Heart right ventricle (tissue), 16 donors: ENCODE data around the gene P4HA2. TPM values are rescaled to one million over a fixed set of nuclear protein-coding genes. Genes with fewer than 3 reads are reported as not detected.
A peak's percentile ranks its signal among the peaks of the same experiment; 100 is the strongest.

Experiments used
- ATAC-seq, 8 donors: fragments of 200-7000 bp; cut with Tn5 transposase; one replicate each; pipeline ENCODE4 v1.9.1; 2020; ENCODE audit warnings: mild to moderate bottlenecking in 8 of 8, moderate library complexity in 8 of 8, moderate number of reproducible peaks in 1 of 8
- DNase-seq, 2 donors: peaks; one replicate each; pipeline ENCODE4 v3.0.0-alpha.2; 2020
- H3K27ac ChIP-seq, 10 donors: fragments of 200-600 bp; sonication (generic) in 2 of 10; one replicate each; pipeline versions ENCODE4 v1.5.0 to v1.8.0; 2020 to 2022; ENCODE audit warnings: mild to moderate bottlenecking in 3 of 10
- H3K27me3 ChIP-seq, 7 donors: fragments of 200-600 bp; one replicate each; pipeline ENCODE4 v1.8.0; 2021 to 2022; ENCODE audit warnings: mild to moderate bottlenecking in 2 of 7
- H3K36me3 ChIP-seq, 9 donors: fragments of 200-600 bp; sonication (generic) in 1 of 9; one replicate each; pipeline versions ENCODE4 v1.5.0 to v1.8.0; 2020 to 2022; ENCODE audit warnings: mild to moderate bottlenecking in 2 of 9
- H3K4me1 ChIP-seq, 9 donors: fragments of 200-600 bp; sonication (generic) in 1 of 9; one replicate each; pipeline versions ENCODE4 v1.5.0 to v1.8.0; 2020 to 2022; ENCODE audit warnings: mild to moderate bottlenecking in 4 of 9
- H3K4me3 ChIP-seq, 10 donors: fragments of 200-600 bp; sonication (generic) in 2 of 10; one replicate each; pipeline versions ENCODE4 v1.5.0 to v1.8.0; 2020 to 2022; ENCODE audit warnings: mild to moderate bottlenecking in 7 of 10, moderate library complexity in 2 of 10
- H3K9me3 ChIP-seq, 11 donors: fragments of 200-600 bp in 10 of 11; sonication (generic) in 2 of 11; one replicate each; pipeline versions ENCODE4 v1.5.0 to v1.8.0; 2013 to 2022; ENCODE audit warnings: mild to moderate bottlenecking in 2 of 11, control low read depth in 1 of 11, moderate library complexity in 1 of 11
- CTCF ChIP-seq, 9 donors: fragments of 200-600 bp; sonication (generic) in 2 of 9; IDR thresholded peaks; one replicate each; pipeline versions ENCODE4 v1.5.0 to v1.8.0; 2021 to 2022; ENCODE audit warnings: antibody characterized with exemption in 9 of 9, mild to moderate bottlenecking in 5 of 9, moderate library complexity in 1 of 9
- WGBS, 2 donors: extraction: QIAGEN DNeasy Blood & Tissue Kit; methylation state at CpG; one replicate each; pipeline ENCODE4 v1.1.7; 2013; ENCODE audit warnings: inconsistent platforms in 1 of 2; 5-methylcytosine and 5-hydroxymethylcytosine counted together
- intact Hi-C, 10 donors: fragments of 100-400 bp; cut with DNase I; formaldehyde crosslinking; loops; one replicate each; pipeline versions ENCODE4 v1.11.1 to v1.14.2; 2022
- polyA plus RNA-seq, 2 donors: library from polyadenylated mRNA; stranded (reverse); fragments of 200-250 nt; gene quantifications; one replicate each; pipeline ENCODE4 v1.2.3, GENCODE V29; 2013
- total RNA-seq, 10 donors: library from RNA; stranded (reverse); fragmentation: NEBNext Ultra II Directional in 3 of 10; extraction: Animal tissue kit (Norgen Biotek cat#: 25700) in 3 of 10; gene quantifications; one replicate each; pipeline versions ENCODE4 v1.2.1 to v1.2.4, GENCODE V29; 2021 to 2023
- donor health status: Arrhythmogenic right ventricular cardiomyopathy.
- donor health status: ischemic (EF 13 %, LVEDD 7.1; RV severe dilation, severe dysfunction).
- donor health status: healthy with polysubstance abuse.
- donor health status: DM: no; HTN: yes; CAD: no.
- donor health status: DM: no; HTN: no; CAD: no.
- donor health status: ischemic (EF 25% LVEDD 6.9; RV normal size, moderate dysfunction).
- donor health status: ischemic (EF 25% LVEDD 5.7; RV mildly dilated, moderate dysfunction).
- donor health status: healthy.
- donor health status: DM: yes; HTN: yes; CAD: no.
- donor health status: Ischemic cardiomyopathy.
- donor health status: ischemic (EF 35%, LVEDD 5.7; RV mildly dilated, moderate dysfunction).
- donor health status: nonischemic (EF 11% LVEDD 7.7; RV severe dilation, severe dysfunction).
- donor health status: DM: yes; HTN: yes; CAD: no.
- donor health status: PGD.
- donor health status: ischemic (EF 29% LVEDD 5.4; RV normal size, mild dysfunction).
- donor health status: nonischemic (EF 23%, LVEDD 6.1; RV moderate dilation, normal function).

Gene P4HA2
- total and polyA plus RNA-seq, 12 donors, result 27.2 to 97.0 (median 52.4) TPM

DNA sequence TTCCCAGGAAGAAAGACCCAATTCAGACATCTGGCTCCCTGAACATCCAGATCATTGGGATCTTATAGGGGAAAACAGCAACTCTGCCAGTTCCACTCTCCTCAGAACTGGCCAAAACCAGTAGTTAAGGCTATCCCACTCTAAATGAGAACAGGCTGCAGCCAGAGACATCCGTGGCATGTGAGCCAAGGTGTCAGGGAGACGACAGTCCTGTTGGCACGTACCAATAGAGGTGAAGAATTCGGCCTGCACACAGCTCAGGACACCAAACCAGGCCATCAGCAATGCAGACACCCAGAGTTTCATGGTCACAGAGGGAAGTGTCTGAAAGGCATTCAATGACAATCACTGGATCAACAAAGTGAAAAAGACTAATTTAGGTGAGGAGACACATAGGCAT lies 9.3 kb downstream of the P4HA2 start:
- H3K9me3 ChIP-seq, result no peaks in the 10 kb centered on the region
- peak overlapping the region in 7 of 10 donors; percentile 1 to 80 (median 45) for H3K27ac ChIP-seq
- TF ChIP-seq CTCF (IDR thresholded peaks at IDR 0.05), result no peak
- ATAC-seq (no peak), DNase-seq (no peak)
- peaks cover 0 to 41% (median 7%) of the 10 kb centered on the region in 9 donors for H3K36me3 ChIP-seq
- peaks cover 22 to 93% (median 72%) of the 10 kb centered on the region in 9 donors for H3K4me1 ChIP-seq
- WGBS, 2 donors, result 41 to 70% methylated on average over 4 of the region's 4 CpGs
- intact Hi-C loops, result loop anchor here in 2 of 10 donors (10.0 kb wide), 1 partner anchor 146 kb away; the partner anchor contains the start of gene SLC22A5 (in 2 of the 2)
- H3K4me3 ChIP-seq, result no peak overlapping the region
- H3K27me3 ChIP-seq, result no peaks in the 10 kb centered on the region

DNA sequence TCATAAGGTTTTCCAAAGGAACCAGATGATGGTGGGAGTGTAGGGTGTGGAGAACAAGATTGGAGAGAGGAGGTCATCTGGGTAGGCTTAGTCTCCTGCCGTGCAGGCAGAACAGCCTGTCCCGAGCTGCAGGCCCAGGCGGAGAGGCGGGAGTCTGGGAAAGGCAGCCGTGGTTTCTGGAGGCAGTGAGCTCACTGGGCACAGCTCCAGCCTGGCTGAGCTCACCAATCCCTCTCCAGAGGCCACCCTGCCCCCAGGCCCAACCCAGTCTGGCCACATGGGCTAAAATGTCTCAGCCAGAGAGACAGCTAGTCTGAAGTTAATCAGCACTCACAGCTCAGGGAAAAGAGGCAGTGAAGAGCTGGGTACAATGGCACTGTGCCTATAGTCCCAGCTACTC lies 12.3 kb downstream of the P4HA2 start:
- intact Hi-C loops, result loop anchor here in 2 of 10 donors (10.0 kb wide), 1 partner anchor 149 kb away; the partner anchor contains the start of gene SLC22A5 (in 2 of the 2)
- no peak for TF ChIP-seq CTCF (IDR thresholded peaks at IDR 0.05)
- WGBS, 2 donors, result 8 to 28% methylated on average over 5 of the region's 5 CpGs
- DNase-seq, result peak; percentile 93
- H3K36me3 ChIP-seq, result peaks cover 0 to 71% (median 24%) of the 10 kb centered on the region in 9 donors
- peak; percentile 93 to 95 (median 94) for ATAC-seq
- no peaks in the 10 kb centered on the region for H3K27me3 ChIP-seq
- no peaks in the 10 kb centered on the region for H3K9me3 ChIP-seq
- peak overlapping the region; percentile 76 to 92 (median 86) for H3K27ac ChIP-seq
- no peak overlapping the region for H3K4me3 ChIP-seq
- H3K4me1 ChIP-seq, result peaks cover 13 to 93% (median 78%) of the 10 kb centered on the region in 9 donors

GRCh38 chr5:132214491-132214890 lies 13.2 kb downstream of the P4HA2 start:
- Histone ChIP-seq H3K4me3 (no peak overlapping the region), H3K27me3 (no peaks in the 10 kb centered on the region), H3K4me1 (peaks cover 8 to 93% (median 72%) of the 10 kb centered on the region in 9 donors), H3K27ac (peak overlapping the region; percentile 76 to 92 (median 86)), H3K36me3 (peaks cover 0 to 77% (median 32%) of the 10 kb centered on the region in 9 donors), H3K9me3 (no peaks in the 10 kb centered on the region)
- intact Hi-C loops, result loop anchor here in 2 of 10 donors (10.0 kb wide), 1 partner anchor 150 kb away; the partner anchor contains the start of gene SLC22A5 (in 2 of the 2)
- ATAC-seq (no peak), DNase-seq (no peak)
- 98 to 99% methylated on average over 4 of the region's 4 CpGs for WGBS, 2 donors
- no peak for TF ChIP-seq CTCF (IDR thresholded peaks at IDR 0.05)

GRCh38 chr5:132213666-132214065 lies 14.0 kb downstream of the P4HA2 start:
- no peak for DNase-seq
- Histone ChIP-seq H3K4me1 (peaks cover 8 to 87% (median 64%) of the 10 kb centered on the region in 9 donors), H3K9me3 (no peaks in the 10 kb centered on the region), H3K4me3 (no peak overlapping the region), H3K27me3 (no peaks in the 10 kb centered on the region), H3K27ac (peak overlapping the region in 5 of 10 donors; percentile 44 to 92 (median 88)), H3K36me3 (peaks cover 0 to 77% (median 39%) of the 10 kb centered on the region in 9 donors)
- no peak for TF ChIP-seq CTCF (IDR thresholded peaks at IDR 0.05)
- intact Hi-C loops, result loop anchor here in 2 of 10 donors (10.0 kb wide), 1 partner anchor 151 kb away; the partner anchor contains the start of gene SLC22A5 (in 2 of the 2)
- WGBS, 2 donors, result 95 to 97% methylated on average over 7 of the region's 7 CpGs
- ATAC-seq, result no peak
